ENCODE results near the gene SUPT20HL1.
"Not testable (repeated sequence)": the region's sequence is repeated elsewhere in the genome, so short reads cannot be mapped to it uniquely, and the experiment has no call there.

SUPT20HL1 gene

GRCh38 chrX:24364326-24364725, 3.9 kb downstream of the SUPT20HL1 start:
- no peak for DNase-seq

GRCh38 chrX:24364851-24365538, 4.6 kb downstream of the SUPT20HL1 start:
- no peak for DNase-seq

- not testable (repeated sequence) for DNase-seq
These were observed 6.4 kb downstream of the SUPT20HL1 start for GRCh38 chrX:24366762-24367400.

DNA sequence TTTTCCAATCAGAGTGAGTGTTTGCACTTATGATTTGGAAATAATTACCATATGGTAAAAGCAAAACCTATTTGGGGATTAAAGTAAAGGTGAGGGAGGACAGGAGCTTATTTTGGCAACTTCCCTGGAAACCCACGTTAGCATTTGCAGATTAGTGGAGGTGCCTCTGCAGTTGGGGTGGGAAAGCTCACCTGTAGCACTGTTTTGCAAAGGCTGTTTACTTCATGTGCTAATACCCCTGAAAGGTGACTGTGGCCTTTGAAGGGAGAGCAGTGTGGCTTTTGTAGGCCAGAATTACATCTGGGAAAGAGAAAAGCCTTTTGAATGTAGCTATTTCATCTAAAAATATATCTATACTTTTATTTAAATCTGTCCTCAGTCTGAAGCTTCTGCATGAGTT, 9.4 kb downstream of the SUPT20HL1 start:
- no peak for DNase-seq

DNA sequence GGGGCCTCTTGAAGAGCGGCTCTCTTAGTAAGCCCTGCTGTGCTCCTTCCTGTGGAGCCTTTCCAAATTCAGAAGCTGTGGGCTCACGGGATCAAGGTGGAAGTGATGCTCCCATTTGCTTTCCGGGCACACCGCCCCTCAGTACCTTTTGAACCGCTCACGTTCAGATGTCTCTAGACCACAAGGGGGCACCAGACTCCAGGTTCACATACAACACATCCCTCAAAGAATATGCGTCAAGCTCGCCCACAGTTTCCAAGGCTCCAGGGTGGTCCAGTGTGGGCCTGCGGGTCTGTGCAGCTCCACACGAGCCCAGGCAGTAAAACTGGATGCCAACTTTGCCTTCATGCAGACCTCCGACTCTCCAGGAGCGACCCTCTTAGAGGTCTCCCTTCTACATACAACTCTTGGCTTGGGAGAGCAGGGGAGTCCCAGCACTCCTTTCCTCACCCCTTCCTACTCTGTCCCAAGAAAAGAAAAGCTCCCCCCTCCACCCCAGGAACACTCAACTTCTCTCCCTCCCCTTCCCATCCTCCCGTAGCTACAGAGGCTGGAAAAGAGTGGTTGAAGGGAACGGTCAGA, 11.0 kb downstream of the SUPT20HL1 start:
- peak; percentile 44 for DNase-seq

- DNase-seq, result no peak
These were observed 11.8 kb downstream of the SUPT20HL1 start for GRCh38 chrX:24372021-24372763.

- no peak for DNase-seq
These were observed 15.2 kb downstream of the SUPT20HL1 start for GRCh38 chrX:24375600-24376131.

DNA sequence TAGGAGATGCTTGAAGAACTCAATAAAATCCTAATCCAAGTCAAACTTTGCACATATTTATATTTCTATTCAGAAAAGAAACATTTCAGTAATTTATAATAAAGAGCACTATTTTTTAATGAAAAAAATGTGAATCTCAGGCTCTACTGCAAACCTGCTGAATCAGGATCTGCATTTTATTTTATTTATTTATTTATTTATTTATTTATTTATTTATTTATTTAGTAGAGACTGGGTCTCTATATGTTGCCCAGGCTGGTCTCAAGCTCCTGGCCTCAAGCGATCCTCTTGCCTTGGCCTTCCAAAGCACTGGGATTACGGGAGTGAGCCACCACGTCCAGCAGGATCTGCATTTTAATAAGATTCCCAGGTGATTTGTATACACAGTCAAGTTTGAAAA, 16.0 kb downstream of the SUPT20HL1 start:
- DNase-seq, result no peak

GRCh38 chrX:24377195-24377594, 16.8 kb downstream of the SUPT20HL1 start:
- DNase-seq, result no peak

GRCh38 chrX:24377911-24378468, 17.6 kb downstream of the SUPT20HL1 start:
- DNase-seq, result no peak

DNA sequence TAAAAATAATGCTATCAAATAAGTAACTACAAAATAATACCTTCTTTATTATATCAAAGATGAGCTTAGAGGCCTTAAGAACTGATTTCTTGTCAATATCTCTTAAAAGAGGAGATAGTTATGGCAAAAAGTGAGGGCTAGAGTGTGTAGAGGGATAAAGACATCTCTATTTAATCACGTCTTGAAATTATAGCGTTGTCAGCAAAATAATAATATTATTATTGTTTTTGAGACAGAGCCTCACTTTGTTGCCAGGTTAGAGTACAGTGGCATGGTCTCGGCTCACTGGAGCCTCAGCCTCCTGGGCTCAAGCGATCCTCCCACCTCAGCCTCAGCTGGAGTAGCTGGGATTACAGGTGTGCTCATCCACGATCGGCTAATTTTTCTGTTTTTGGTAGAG, 18.3 kb downstream of the SUPT20HL1 start:
- DNase-seq, result no peak

DNA sequence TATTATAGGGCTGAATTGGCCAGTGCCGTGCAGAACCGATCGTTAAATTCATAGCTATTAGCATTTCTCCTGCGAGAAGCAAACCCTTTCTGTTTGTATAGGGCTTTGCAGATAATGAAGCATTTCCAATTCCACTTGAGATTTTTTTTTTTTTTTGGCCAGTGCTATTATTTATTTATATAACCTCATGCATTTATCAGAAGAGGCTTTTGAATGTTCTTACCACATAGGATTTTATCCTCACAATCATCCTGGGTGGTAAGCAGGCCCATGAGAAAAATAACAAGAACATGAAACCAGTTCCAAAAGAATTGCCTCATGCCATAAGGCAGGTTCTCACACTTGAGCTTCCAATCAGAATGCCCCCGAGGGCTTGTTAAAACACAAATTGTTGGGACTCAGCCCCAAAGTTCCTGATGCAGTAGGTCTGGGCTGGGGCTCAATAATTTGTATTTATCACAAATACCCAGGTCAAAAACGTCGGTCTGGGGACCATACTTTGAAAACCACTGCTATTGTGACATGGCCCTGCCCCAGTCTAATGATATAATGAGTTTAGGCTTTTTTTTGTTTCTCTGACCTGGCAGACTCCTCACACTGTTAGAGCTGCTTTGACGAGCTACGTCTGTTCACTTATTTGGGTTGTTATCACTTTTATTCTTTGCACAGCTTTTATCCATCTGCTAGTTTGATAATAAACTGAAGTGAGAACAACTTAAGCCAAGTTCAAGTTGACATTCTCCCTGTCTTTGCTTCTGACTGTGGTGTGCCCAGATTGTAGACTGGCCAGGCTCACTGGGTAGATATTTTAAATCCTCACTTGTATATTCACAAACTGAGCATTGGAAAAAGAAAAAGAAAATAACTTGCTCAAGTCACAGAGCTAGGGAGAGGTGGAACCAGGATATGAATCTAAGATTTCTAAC, 20.1 kb downstream of the SUPT20HL1 start:
- DNase-seq, result peak; percentile 41

DNA sequence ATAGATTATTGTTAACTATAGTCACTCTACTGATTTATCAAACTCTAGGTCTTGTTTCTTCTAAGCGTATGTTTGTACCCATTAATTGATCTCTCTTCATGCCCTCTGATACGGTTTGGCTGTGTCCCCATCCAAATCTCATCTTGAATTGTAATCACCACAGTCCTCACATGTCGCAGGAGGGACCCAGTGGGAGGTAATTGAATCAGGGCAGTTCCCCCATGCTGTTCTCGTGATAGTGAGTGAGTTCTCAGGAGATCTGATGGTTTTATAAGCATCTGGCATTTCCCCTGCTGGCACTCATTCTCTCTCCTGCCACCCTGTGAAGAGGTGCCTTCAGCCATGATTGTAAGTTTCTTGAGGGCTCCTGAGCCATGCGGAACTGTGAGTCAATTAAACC, 21.9 kb downstream of the SUPT20HL1 start:
- DNase-seq, result not testable (repeated sequence)

GRCh38 chrX:24387724-24388123, 27.3 kb downstream of the SUPT20HL1 start:
- no peak for DNase-seq

DNA sequence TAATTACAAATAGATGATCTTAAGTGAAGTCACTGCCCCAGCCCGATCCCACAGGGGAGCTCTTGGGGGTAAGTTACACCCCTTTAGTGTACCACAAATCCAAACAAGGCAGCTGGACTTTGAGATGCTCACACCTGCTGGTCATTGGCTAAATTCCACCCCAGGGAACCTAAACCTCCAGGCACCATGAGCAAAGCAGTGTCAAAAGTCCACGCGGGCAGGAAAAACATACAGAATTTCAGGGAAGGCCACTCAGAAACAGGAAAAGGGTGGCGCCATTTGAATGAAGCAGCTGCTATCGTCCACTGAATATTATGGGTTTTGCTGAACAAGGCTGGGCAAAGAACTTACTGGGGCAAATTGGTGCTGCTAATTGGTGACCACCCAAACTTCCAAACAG, 30.9 kb downstream of the SUPT20HL1 start:
- no peak for DNase-seq

GRCh38 chrX:24391843-24392242, 31.4 kb downstream of the SUPT20HL1 start:
- no peak for DNase-seq

DNA sequence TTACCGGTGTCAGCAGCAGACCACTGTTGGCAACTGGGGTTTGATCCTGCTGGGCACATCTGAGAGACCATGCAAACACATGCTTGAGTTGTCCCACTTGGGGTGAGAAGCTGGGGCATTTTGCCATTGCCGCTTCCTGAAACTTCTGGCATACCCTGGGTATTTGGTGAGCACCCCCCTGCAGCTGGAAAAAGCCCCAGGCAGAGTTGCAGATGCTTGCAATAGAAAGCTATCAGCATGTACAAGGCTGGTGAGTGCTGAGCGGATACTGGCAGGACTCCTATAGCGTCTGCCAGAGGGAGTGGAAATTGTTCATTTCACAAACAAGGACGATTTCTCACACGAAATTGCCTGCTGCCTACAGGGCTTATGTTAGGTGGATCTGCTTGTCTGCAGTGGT, 32.3 kb downstream of the SUPT20HL1 start:
- no peak for DNase-seq

DNA sequence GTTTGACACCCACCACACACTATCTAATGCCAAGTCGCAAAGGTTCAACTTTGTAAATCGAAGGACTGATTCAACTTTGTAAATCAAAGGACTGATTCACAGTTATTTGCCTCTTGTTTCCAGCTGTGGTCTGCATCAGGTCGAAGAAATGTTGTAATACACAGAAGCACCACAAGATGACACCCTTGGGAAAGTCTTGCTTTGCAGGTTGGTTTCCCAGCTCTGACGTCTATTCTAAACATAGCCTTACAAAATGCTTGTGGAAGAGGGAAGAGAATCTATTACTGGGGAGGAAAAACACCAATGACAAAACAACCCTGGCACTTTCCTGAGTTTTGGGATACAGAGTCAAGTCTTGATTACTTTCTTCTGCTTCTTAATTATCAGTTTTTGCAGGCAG, 35.3 kb downstream of the SUPT20HL1 start:
- peak; percentile 65 for DNase-seq

DNA sequence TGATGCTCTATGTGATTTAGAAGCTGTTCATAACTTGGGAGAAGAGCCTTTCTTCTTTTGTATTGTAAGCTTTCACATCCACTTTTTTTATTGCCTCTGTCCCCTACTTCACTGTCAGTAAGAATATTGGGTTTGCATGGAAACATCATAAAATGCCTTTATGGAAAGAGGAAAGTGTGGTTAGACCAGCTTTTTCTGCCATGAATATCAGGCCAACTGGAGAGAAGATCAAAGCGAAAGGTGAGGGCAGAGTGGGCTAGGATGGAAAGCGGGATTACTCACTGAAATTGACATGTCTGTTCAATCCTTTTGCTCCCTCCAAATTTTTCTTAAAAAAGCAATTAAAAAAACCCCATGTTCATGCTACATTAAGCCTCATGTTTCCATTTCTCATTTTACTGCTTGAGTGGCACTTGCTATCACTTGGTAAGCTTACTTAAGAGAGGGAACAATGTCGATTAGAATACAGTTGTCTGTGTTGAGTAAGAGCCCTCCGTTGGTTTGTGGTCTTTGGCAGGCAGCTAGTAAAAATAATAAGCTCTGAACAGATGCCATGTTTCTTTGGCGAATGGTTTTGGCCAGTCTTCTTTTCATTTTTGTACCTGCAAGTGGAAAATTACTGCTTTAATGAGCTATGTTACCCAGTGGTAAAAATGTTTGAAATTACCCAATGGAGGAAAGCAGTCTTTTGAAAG, 35.9 kb downstream of the SUPT20HL1 start:
- DNase-seq, result peak; percentile 67

DNA sequence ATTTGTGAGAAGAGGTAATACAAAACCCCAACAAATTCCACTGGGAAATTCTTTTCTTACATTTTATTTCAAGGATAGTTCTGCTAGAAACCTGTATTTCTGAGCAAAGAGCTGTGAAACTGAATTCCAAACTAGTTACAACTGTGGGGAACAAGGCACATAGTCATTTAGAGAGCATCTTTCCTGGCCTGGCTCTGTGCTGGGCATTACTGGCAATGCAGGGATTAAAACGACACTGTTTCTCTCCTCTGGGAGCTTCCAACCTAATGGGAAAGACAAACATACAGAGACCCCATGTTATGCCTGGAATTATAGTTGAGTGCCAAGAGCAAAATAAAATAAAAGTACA, 36.5 kb downstream of the SUPT20HL1 start:
- DNase-seq, result no peak

DNA sequence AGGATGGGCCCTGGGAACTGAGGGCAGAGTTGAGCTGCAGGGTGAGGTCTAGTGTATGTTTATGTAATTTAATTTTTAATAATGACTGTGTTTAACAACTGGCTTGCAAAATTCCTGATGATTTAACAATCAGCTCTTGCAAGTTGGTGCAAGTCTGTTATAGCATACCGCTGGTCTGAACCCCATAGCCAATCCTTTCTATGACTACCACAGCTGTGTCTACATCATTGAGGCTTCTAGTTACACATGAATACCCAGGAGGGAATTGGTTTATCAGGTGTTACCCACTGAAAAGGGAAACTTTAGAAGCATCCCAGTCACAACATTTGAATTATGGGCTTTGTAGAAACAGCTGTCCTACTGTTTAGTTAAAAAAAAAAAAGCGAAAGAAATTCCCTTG, 38.3 kb downstream of the SUPT20HL1 start:
- no peak for DNase-seq

Data from NCI-H1092 (cell line).